GM18870 (cell line): ENCODE results near the gene TNS1.

ENCODE experiments used
- ATAC-seq: cut with Tn5 transposase; IDR thresholded peaks from one replicate; pipeline ENCODE4 v1.9.1; 2021; ENCODE audit warnings: moderate library complexity; ENCODE audit not compliant: unreplicated experiment

TNS1 gene

DNA sequence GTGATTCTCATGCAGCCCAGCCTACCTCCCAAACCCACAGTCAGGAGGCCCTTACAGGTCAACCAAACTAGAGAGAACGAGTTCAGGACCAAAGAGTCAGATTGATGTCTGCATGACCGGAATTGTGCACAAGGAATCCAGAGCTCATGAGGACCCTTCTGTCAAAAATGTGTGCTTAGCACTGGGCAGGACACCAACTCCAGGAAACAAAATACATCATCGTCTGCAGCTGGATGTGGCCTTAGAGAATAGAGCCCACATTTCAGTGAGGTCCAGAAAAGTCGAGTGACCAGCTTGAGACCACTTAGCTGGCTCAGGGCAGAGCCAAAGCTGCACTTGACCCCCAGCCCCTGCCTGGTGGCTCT is 3.2 kb downstream of the TNS1 start:
- ATAC-seq: no peak

- no peak for ATAC-seq
Observed at GRCh38 chr2:217998926-217999594, 3.7 kb downstream of the TNS1 start.

DNA sequence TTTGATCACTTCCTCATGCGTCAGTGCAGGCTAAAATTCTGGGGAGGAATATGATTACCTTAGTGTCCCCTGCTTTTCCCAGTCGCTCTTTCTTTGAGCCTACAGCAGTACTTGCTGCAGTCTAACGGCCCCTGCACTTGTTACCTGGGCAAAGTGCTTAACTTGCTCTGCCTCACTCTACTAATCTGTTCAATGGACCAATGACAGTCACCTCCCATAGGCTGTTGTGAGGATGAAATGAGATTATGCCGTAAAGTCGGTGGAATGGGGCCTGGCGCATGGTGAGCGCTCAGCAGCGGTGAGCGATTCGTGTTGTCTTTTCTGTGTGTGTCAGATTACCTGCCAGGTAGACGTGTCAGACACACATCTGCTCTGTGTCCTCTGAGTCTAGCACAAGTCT is 5.3 kb downstream of the TNS1 start:
- ATAC-seq: no peak

GRCh38 chr2:217996361-217996760 is 6.4 kb downstream of the TNS1 start:
- ATAC-seq: no peak

- no peak for ATAC-seq
Observed at GRCh38 chr2:217995731-217996231, 7.0 kb downstream of the TNS1 start.

DNA sequence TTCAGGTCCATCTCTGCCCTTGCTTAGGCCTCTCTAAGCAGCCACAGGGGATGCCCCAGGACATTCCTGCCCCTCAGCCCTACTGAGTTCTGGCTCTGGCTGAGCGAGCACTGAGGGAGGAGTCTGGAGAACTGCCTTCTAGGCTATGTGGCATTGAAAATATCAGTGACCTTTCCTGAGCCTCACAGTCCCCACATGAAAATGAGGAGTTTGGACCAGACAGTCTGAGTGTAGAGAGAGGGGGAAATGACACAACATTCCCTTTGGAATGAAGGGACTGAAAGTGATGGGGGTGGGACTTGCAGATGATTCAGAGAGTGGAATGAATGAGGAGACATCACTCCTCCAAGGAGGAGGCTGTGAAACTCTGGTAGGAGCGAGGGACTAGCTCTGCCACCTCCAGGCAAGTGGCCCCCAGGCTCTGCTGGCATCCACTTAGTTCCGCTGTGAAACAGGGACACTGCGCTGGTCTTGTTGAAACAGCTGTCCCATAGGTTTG is 8.0 kb downstream of the TNS1 start:
- ATAC-seq: no peak

- no peak for ATAC-seq
Observed at GRCh38 chr2:217993817-217994463, 8.9 kb downstream of the TNS1 start.

DNA sequence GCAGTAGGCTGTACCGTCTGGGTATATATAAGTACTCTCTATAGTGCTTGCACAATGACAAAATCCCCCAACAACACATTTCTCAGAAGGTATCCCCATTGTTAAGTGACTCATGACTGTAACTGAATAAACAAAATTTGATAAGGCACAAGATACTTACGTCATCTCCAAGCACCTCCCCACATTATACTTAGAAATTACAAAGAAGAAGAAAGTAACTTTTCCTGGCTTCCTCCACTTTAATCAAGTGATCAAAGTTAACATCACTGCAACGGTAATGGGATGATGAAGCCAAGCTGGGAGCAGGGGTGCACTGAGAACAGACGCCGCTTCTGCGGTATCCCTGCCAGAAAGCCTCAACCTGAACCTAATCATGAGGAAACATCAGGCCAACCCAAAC is 9.7 kb downstream of the TNS1 start:
- no peak for ATAC-seq

GRCh38 chr2:217992061-217992460 is 10.7 kb downstream of the TNS1 start:
- ATAC-seq: no peak

DNA sequence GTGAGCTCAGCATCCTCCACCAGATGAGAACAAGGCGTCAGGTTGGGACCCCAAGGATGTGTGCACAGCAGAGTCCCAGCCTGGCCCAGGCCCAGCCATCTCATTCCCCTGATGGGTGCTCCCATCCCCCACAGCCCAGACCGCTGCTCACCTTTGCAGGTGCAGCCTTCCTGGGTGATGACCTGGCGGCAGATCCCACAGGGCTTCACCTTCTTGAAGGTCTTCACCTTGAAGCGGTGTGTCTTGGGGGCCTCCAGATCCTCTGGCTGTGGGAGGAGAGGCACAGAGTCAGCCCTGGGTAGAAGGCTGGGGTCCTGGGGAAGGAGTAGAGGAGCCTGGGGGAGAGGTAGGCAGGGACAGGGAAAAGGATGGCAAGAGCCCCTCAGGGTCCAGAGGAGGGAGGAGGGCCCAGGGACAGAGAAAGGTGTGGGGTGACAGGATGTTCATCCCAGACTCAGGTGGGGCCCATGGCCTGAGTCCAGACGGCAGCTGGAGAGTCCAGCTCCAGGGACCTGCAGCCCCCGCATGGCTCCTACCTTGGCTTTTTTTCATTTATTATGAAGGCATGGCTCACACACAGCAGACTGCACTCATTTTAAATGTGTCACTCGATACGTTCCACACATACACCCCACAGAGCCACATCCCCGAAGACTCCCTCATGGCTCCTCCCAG is 11.9 kb downstream of the TNS1 start:
- no peak for ATAC-seq

DNA sequence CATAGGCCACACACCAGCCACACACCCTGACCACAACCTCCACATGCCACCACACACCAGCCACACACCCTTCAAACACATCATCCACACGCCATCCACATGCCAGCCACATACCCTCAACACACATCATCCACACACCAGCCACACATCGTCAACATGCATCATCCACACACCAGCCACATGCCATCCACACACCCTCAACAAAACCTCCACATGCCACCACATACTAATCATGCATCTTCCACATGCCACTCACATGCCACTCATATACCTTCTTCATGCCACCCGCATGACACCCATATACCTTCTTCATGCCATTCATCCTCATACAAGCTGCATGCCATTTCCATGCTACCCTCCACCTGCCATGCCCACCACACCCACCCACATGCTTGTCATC is 12.4 kb downstream of the TNS1 start:
- no peak for ATAC-seq

GRCh38 chr2:217989221-217989948 is 13.4 kb downstream of the TNS1 start:
- no peak for ATAC-seq

DNA sequence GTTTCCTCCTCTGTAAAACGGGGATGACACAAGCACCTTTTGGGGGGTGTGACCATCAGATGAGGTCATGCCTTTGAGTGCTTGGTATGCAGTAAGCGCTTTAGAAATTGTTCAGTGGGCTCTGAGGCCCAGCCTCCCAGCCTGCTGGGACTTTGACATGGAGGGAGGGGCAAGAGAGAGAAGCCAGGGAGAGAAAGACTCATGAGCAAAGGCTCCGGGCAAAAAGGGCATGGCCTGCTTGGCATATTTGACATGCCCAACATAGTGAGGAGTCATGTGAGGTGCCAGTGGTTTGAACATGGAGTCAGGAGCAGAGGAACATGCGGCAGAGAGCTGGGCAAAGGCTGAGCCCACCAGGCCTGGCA is 14.0 kb downstream of the TNS1 start:
- no peak for ATAC-seq

DNA sequence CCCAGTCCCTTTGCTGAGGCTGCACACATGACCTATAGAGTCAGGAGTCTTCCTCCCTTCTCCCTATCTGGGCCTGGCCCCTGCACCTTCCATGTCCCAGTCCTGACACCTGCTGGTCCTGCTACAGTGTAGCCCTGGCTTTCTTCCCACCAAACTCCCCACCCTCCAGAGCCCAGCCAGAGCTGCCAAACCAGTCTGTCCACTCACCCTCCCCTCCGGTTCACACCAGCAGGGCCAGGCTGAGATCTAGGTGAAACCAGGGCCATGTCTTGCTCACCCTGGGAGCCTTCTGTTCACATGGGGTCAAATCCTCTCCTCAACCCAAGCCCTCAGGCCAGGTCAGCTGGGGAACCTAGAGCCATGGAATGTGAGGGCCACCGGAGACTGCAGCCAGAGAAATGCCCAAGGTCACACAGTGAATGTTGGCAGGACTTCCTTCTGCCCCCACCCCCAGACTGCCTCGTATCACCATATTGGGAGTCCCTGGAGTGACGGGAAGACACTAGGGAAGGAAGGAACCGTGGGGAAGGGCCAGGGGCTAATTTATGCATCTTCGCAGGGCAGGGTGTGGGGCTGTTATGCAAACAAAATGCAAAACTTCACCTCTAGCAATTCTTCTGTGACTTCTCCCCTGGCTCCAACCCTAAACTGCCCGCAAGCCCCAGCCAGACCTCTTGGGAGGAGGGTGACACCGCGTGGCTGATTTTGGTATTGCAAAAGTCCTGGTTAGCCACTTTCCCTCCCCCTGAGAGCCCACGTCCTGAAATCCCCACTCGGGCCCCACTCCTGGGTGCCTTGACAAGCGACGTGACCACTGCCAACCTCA is 14.6 kb downstream of the TNS1 start:
- no peak for ATAC-seq

GRCh38 chr2:217987391-217987790 is 15.4 kb downstream of the TNS1 start:
- ATAC-seq: no peak

DNA sequence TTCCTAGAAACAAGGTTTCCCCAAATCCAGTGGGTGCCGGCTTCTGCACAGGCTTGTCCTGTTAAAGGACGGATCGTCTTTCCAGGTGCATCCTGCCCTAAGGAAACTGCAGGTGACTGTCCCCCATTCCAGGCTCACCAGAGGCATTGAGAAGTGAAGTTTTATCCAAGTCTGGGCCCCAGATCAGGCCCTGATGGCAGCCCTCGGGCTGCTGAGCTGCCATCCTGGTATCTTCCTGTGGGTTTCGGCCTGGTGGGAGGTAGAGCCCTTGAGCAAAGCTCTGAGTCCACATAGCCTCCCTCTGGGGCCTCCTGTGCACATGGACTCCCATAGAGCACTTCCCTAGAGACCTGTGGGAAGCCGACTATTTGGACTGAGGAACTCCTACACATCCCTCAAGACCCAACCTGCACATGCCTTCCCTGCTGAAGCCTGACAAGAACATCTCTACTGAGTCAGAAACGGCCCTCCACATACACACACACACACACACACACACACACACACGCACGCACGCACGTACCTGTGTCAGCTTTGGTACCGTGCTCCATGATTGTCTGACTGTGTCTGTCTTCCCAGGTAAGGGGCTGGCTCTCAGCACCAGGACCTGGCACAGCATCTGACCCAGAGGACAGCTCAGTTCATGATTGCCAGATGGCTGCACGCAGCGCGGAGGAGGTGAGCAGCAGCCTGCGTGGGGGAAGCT is 16.4 kb downstream of the TNS1 start:
- ATAC-seq: no peak

DNA sequence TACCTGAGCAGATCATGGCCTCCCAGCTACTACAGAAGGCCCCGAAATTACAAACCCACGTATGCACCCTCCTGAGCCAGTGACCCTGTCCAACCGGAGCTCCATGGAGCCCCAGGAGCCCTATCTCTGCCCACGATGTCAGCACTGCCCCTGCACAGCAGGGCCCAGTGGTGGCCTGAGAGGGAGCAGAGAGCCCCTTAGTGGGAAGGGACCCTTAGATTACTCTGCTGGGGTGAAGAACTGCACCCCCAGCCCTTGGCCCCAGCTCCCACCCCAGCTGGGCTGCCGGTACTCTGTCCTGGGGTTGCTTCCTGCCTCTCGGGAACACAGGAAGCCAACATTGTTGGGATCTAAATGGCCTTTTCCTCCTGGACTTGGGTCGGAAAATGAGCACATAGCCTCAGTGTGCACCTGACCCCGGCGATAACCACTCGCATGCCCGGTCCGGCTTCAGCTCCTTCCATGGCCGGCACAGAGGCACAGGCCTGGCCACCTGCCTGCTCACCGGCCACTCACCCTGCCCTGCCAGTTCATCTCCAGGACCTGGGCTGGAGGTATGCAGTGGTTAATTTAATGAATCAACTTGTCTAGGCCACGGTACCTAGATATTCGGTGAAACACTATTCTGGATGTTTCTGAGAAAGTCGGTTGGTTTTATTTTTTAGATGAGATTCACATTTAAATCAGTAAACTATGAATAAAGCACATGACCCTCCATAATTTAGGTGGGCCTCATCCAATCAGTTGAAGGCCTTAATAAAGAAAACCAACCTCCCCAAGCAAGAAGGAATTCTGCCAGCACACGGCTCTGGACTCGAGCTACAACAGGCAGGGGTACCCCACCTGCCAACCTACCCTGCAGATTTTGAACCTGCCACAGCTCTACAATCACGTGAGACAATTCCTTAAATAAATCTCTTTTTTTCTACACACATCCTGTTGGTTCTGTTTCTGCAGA is 19.2 kb downstream of the TNS1 start:
- ATAC-seq: no peak

DNA sequence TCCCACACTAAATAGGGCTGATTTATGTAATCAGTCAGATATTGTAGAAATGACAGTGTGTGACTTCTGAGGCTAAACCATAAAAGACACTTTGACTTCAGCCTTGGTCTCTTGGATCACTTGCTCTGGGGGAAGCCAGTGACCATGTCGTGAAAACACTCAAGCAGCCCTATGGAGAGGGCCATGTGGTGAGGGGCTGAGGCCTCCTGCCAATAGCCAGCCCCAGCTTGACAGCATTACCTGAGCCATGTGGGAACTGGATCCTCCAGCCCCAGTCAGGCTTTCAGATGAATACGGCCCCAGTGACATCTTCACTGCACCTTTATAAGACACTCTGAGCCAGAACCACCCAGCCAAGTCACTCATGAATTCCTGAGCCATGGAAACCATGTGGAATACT is 20.8 kb downstream of the TNS1 start:
- no peak for ATAC-seq
